ENCODE data around the gene SLC25A5.
"Not testable (repeated sequence)": the region's sequence is repeated elsewhere in the genome, so short reads cannot be mapped to it uniquely, and the experiment has no call there.

SLC25A5 gene

GRCh38 chrX:119478504-119478903 is 10.3 kb downstream of the SLC25A5 start:
- no peak for DNase-seq

DNA sequence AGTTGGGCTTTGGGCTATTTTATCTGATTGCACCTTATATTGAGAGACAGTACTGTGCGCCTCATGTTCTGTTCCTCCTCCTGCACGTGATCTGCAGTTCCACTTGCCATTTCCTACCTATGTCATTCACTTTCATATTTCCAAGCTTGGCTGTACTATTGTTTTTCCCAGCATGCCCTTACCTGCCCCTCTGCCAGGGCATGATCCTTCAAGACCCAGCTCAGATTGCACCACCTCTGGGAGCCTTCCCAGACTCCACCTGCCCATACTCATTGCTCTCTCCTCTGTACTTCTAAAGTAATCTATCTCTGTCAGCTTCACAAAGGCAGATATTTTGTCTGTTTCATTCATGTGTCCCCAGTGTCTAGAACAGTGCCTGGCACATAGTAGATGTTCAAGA is 11.6 kb downstream of the SLC25A5 start:
- no peak for DNase-seq

DNA sequence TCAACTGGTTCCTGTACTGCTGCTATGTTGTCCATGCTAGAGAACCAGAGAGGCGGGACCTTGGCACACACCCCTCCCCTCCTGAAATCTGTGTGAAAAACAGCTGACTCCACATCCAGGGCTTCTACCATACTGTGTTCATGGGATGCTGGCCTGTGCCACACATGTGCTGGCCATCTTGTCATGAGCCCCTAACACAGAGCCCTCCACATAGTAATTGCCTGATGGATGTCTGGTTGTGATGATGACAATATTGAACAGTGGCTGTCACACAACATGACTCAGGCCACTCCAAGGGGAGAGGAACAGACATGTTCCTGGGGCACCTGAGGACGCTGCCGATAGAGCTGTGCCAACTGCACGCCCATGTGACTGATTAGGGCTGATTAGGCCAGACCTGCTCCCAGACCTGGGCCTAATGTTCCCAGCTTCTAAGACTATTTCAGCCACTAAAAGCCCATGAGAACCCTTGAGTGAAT is 13.1 kb downstream of the SLC25A5 start:
- no peak for DNase-seq

GRCh38 chrX:119482041-119482440 is 13.8 kb downstream of the SLC25A5 start:
- DNase-seq: no peak

GRCh38 chrX:119482481-119483480 is 14.5 kb downstream of the SLC25A5 start:
- DNase-seq: no peak

- no peak for DNase-seq
Observed at GRCh38 chrX:119486745-119487144, 18.5 kb downstream of the SLC25A5 start.

DNA sequence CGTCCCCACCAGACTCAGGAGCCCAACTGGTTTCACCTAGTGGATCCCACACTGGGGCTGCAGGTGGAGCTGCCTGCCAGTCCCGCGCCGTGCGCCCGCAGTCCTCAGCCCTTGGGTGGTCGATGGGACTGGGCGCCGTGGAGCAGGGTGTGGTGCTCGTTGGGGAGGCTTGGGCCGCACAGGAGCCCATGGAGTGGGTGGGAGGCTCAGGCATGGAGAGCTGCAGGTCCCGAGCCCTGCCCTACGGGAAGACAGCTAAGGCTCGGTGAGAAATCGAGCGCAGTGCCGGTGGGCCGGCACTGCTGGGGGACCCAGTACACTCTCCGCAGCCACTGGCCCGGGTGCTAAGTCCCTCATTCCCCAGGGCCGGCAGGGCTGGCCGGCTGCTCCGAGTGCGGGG is 19.5 kb downstream of the SLC25A5 start:
- not testable (repeated sequence) for DNase-seq

DNA sequence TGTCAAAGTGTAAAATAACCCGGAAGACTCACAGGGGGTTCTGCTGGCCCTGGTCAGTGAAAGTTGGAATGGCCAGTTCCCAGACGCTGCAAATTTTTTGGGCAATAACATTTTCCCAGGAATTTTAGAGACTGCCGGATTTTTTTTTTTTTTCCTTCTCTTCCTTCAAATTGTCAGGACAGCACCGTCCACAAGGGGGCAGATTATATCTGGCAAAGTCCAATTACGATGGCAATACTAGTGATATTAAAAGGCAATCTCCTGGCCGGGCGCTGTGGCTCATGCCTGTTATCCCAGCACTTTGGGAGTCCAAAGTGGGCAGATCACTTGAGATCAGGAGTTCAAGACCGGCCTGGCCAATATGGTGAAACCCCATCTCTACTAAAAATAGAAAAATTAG is 20.5 kb downstream of the SLC25A5 start:
- no peak for DNase-seq

DNA sequence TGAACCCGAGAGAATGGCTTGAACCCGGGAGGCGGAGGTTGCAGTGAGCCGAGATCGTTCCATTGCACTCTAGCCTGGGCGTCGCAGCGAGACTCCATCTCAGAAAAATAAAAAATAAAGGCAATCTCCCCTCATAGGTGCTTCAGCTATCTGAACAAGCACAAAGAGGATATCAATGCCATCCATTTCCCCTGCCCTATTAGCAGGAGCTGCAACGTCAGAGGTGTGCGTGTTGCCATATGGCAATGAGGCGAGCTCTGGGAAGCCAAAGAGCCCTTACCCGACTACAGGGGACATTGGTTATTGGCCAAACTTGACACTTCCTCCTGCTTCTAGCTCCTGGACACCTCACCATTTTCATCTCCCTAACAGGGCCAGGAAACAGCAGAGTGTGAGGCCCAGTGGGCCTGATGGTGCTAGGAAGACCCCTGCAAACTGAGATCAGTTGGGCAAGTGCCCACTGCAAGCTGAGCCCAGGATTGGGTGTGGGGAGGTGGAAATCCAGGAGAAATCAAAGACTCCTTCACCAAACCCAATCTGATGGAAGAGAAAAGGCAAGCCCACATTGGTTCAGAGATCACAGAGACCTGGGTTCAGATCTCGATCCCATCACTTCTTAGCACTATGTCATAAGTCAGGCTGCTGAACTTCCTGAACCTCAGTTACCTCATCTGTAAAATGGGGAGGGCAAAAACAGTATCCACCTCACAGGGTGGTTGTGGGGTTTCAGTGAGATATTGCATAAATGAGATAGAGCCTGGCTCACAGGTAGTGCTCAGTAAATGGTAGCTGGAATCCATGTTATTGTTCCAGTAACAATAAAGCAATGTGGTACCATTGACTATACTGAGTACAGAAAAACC is 21.2 kb downstream of the SLC25A5 start:
- no peak for DNase-seq

- no peak for DNase-seq
Observed at GRCh38 chrX:119492463-119492862, 24.2 kb downstream of the SLC25A5 start.

GRCh38 chrX:119493851-119494495 is 25.7 kb downstream of the SLC25A5 start:
- DNase-seq: not testable (repeated sequence)

DNA sequence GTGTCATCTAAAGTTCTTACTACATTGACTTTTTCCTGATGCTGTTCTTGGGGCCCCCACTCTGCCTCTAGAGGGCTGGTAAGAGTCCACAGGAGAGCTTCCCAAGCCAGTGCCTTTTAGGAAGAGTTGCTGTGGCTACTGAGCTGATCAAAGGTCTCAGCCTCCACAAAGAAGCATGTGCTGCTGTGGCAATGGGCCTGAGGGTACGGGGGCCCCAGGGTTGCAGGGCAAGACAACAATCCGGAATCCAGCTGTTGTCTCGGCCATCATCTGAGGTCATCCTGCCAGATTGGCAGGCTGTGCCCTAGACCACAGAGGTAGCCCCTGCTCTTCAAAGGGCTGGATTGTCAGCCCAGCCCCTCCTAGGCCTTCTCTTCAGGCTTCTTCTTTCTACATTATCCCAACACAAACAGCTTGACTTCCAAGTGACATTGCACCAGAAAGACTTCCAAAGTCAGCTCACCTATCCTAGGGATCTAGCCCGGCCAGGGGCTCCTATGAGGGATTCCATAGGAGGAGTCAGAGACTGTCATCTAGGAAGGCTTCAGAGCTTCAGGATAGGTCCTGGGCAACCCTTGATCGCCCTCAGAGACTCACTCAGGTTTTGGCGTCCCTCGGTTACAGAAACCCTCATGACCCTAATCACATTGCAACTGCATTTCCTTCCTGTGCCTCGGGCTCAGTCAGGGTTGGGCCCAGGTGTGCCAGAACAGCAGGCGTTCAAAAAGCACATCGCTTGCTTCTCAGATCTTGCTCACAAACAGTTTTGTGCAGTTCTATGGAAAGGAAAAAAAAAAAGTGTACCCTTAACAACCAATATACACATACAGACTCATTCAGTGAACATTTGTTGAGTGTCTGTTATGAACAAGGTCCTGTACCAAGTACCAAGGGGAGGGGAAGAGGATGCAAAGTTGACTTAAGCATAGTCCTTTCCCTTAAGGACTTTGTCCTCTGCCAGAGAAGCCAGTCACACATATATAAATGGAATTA is 27.8 kb downstream of the SLC25A5 start:
- DNase-seq: no peak

GRCh38 chrX:119497185-119497584 is 28.9 kb downstream of the SLC25A5 start:
- DNase-seq: no peak

DNA sequence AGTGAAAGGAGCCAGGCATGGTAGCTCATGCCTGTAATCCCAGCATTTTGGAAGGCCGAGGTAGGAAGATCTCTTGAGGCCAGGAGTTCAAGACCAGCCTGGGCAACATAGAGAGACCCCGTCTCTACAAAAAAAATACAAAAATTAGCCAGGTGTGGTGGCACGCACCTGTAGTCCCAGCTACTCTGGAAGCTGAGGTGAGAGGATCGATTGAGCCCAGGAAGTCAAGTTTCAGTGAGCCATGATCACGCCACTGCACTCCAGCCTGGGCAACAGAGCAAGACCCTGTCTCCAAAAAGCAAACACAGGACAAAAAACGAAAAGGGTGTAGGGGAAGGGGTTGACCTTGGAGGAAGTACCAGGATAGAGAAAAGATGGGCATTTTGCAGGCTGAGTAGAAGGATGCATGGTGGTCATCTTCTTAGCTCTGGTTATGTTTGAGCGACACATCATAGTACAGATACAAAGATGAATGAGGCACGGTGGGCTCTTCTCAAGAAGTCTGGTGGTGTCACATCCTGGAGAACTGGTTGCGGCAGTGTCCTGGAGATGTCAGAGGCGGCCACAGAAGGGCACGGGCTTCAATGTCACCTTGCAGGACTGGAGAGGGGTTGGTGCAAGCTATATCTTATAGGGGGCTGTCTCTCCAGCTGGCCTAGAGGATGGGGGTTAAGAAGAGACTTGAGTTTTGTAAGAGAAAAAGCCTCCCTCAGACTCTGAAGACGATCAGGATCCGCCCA is 32.0 kb downstream of the SLC25A5 start:
- DNase-seq: no peak

DNA sequence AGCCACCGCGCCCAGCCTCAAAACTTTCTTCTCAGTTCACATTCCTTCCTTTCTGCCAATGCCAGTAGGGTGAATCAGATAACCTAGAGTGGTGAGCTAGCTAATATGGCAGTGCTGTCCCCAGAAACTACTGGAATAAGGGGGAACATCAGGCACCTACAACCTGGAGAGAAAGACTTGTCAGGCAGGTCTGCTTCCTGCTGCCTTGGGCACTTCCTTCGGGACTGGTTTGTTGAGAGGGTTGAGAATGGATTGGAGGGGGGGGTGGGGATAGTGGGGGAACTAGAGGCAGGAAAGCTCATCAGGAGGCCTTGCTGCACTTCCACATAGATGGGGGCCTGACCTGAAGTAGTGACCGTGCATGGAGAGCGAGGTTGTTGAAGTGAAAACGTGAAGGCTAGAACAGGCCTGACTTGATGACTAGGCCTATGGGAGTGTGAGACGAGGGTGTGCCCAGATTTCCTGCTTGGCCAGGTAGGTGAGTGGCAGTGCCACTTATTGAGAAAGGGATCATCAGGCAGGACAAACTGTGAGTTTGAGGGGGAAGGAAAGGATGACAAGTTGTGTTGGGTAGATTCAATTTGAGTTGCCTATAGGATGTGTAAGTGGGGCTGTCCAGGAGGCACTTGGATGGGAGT is 33.4 kb downstream of the SLC25A5 start:
- no peak for DNase-seq

- no peak for DNase-seq
Observed at GRCh38 chrX:119502727-119503483, 34.7 kb downstream of the SLC25A5 start.

DNA sequence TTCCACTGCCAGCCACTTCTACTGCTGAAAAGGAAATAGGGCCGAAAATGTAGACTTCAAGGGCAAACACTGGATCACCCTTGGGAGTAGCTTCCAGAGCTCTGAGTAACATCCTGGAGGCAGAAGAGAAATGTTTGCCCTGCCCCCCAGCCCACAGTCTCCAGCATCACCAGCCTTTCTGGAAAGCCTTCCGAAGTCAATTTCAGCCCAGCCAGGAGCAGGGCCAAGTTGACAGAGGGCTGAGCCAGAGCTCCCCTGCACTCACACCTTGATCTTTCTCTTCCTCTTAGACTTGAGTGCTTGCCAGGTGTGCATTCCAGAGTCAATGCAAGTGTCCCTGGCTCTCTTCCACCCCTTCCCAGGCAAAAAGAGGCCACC is 35.2 kb downstream of the SLC25A5 start:
- no peak for DNase-seq

DNA sequence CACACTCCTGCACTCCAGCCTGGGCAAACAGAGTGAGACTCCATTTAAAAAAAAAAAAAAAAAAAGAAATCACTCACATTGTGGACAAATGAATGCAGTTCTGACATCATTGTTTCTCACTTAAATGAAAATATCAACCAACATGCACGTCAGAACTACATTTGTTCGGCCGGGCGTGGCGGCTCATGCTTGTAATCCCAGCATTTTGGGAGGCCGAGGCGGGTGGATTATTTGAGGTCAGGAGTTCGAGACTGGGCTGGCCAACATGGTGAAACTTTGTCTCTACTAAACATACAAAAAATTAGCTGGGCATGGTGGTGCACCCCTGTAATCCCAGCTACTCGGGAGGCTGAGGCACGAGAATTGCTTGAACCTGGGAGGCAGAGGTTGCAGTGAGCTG is 36.9 kb downstream of the SLC25A5 start:
- DNase-seq: not testable (repeated sequence)

GRCh38 chrX:119505945-119506344 is 37.7 kb downstream of the SLC25A5 start:
- no peak for DNase-seq

DNA sequence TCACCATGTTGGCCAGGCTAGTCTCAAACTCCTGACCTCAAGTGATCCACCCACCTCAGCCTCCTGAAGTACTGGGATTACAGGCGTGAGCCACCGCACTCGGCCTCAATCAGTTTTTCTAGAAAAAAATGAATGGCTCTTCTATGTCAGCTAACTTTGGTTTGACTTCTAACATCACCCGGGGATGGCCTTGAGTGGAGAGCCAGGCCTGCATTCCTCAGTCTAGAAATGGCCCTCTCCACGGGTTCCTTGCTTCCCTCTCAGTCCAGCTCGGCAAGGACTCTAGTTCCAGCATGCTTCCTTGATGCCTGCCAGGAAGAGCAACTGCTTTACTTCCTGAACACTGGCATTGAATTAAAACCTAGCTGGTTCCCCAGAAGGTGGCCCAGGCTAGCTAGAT is 39.0 kb downstream of the SLC25A5 start:
- no peak for DNase-seq

Measured in SHP77 treated with DMSO at 0.1 percent for 48 hours (cell line).